Omental fat pad (tissue), 4 donors: ENCODE measurements around the gene KDM4C. TPM values are rescaled to one million over a fixed set of nuclear protein-coding genes. Genes with fewer than 3 reads are reported as not detected.

ENCODE experiments used
- ATAC-seq: fragments of 150-250 bp; one replicate; pipeline ENCODE4 v1.9.1; 2016; ENCODE audit warnings: mild to moderate bottlenecking, moderate library complexity; ENCODE audit not compliant: low FRiP score
- DNase-seq: peaks from one replicate; pipeline ENCODE4 v3.0.0-alpha.2; 2019; ENCODE audit warnings: low spot score
- total RNA-seq, 4 donors: library from RNA; depleted of rRNA; stranded (reverse); fragments of >200 nt; gene quantifications; one replicate each; pipeline ENCODE4 v1.1.0, GENCODE V29; 2016
- TF ChIP-seq, protein P1 (sequence below), 3 donors: fragments of 450-650 bp; IDR thresholded peaks; one replicate each; pipeline ENCODE4 v1.5.1; 2016 to 2017; ENCODE audit warnings: antibody characterized with exemption in 3 of 3, mild to moderate bottlenecking in 3 of 3, moderate library complexity in 2 of 3

KDM4C gene
- total RNA-seq, 4 donors from 2014 or later: 24.9 to 37.0 (median 32.0) TPM

DNA sequence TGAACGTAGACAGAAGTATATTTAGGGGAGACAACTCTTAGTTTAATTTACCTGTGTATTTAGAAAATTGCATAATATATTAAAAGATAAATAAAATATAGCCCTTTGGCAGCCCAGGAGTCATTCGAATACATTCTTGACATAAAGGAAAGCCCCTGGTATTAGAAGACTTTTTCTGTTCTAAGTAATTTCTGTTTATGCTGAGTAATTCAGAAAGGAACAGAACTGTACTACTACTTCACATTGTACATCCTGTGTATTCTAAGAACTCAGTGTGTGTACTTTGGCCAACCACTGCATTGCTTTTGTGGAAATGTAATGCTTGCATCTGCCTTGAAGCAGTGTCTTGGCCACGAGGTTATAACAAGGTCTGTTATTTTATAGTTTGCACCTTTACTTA lies 136.4 kb downstream of the KDM4C start:
- ATAC-seq (no peak), DNase-seq (no peak)
- TF ChIP-seq, protein P1, sequence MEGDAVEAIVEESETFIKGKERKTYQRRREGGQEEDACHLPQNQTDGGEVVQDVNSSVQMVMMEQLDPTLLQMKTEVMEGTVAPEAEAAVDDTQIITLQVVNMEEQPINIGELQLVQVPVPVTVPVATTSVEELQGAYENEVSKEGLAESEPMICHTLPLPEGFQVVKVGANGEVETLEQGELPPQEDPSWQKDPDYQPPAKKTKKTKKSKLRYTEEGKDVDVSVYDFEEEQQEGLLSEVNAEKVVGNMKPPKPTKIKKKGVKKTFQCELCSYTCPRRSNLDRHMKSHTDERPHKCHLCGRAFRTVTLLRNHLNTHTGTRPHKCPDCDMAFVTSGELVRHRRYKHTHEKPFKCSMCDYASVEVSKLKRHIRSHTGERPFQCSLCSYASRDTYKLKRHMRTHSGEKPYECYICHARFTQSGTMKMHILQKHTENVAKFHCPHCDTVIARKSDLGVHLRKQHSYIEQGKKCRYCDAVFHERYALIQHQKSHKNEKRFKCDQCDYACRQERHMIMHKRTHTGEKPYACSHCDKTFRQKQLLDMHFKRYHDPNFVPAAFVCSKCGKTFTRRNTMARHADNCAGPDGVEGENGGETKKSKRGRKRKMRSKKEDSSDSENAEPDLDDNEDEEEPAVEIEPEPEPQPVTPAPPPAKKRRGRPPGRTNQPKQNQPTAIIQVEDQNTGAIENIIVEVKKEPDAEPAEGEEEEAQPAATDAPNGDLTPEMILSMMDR (IDR thresholded peaks at IDR 0.05): no peak

- TF ChIP-seq, protein P1 (IDR thresholded peaks at IDR 0.05): no peak
- ATAC-seq: no peak
- DNase-seq: no peak
These were observed 138.0 kb downstream of the KDM4C start for GRCh38 chr9:6895754-6896153.

- no peak for ATAC-seq
- TF ChIP-seq, protein P1 (IDR thresholded peaks at IDR 0.05): no peak
- DNase-seq: no peak
These were observed 138.8 kb downstream of the KDM4C start for GRCh38 chr9:6896562-6896961.

DNA sequence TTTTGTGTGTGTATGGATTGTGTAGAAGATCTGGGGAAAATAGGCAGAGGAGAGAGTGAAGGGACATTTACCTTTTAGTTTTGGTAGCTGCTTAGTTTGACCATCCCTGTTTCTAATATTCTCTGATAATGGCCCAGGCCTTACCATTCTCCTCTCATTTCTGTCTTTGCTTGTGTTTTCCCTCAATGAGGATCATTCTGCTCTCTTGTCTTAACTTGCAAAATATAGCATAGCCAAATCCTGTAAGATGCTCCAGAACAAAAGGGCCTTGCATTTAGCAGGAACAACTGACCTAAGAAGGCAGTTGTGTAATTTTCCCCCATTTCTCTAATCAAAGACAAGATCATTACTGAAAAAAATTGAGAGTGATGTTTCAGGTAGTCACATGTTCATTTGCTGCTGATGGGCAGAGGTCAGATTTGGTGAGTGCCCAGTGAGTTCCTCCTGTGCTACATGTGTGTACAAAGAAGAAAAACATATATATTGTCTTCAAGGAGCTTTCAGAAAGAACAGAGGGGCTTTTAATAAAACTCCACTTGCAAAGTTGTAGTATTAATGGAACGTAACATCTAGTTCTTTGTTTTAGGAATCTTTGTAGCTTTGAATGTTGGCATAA lies 139.5 kb downstream of the KDM4C start:
- ATAC-seq (no peak), DNase-seq (no peak)
- TF ChIP-seq, protein P1 (IDR thresholded peaks at IDR 0.05): no peak

GRCh38 chr9:6897898-6898302 lies 140.1 kb downstream of the KDM4C start:
- ATAC-seq: no peak
- TF ChIP-seq, protein P1 (IDR thresholded peaks at IDR 0.05): no peak

GRCh38 chr9:6899274-6899673 lies 141.5 kb downstream of the KDM4C start:
- DNase-seq: no peak
- TF ChIP-seq, protein P1 (IDR thresholded peaks at IDR 0.05): no peak
- no peak for ATAC-seq

More at GRCh38 chr9:6897898-6898302, 140.1 kb downstream of the KDM4C start:
- no peak for DNase-seq

- TF ChIP-seq, protein P1 (IDR thresholded peaks at IDR 0.05): no peak
- ATAC-seq (no peak), DNase-seq (no peak)
These were observed 142.7 kb downstream of the KDM4C start for GRCh38 chr9:6900440-6900883.
